ENCODE data around the gene TRAK1.

DNA sequence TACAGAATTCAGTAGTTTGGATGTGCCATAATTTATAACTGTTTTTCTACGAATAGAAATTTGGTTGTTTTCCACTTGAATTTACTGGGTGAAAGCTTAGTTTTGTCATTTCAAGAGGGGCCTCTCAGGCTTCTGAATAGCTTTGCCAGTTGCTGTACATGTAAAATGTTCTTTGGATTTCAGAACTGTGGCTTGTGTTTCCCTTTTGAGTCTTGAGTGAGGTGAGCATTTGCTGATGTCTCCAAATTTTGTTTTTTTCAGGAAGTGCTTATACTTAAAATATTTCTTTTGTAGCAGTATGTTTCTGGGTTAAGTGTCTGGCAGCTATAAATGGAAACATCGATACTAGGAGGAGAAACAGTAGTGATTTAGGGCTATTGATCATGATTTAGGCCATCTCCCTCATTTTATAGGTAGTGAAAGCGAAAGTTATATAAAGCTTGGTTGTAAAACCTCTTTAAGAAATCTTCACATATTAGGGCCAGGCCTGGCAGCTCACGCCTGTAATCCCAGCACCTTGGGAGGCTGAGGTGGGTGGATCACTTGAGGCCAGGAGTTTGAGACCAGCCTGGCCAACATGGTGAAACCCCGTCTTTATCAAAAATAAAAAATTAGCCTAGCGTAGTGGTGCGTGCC lies 9.2 kb upstream of the TRAK1 start:
- TF ChIP-seq, protein P1, sequence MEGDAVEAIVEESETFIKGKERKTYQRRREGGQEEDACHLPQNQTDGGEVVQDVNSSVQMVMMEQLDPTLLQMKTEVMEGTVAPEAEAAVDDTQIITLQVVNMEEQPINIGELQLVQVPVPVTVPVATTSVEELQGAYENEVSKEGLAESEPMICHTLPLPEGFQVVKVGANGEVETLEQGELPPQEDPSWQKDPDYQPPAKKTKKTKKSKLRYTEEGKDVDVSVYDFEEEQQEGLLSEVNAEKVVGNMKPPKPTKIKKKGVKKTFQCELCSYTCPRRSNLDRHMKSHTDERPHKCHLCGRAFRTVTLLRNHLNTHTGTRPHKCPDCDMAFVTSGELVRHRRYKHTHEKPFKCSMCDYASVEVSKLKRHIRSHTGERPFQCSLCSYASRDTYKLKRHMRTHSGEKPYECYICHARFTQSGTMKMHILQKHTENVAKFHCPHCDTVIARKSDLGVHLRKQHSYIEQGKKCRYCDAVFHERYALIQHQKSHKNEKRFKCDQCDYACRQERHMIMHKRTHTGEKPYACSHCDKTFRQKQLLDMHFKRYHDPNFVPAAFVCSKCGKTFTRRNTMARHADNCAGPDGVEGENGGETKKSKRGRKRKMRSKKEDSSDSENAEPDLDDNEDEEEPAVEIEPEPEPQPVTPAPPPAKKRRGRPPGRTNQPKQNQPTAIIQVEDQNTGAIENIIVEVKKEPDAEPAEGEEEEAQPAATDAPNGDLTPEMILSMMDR (IDR thresholded peaks at IDR 0.05), result no peak
- no peak for TF ChIP-seq E2F4 (CRISPR knock-in tag; IDR thresholded peaks at IDR 0.05; ENCODE audit: borderline replicate concordance, low read depth)
- TF ChIP-seq GABPB1 (CRISPR knock-in tag; IDR thresholded peaks at IDR 0.05), result no peak
- TF ChIP-seq FOXK1 (CRISPR knock-in tag; IDR thresholded peaks at IDR 0.05), result no peak
- TF ChIP-seq SMAD4 (CRISPR knock-in tag; IDR thresholded peaks at IDR 0.05), result no peak
- no peak for TF ChIP-seq TP53 (CRISPR knock-in tag; IDR thresholded peaks at IDR 0.05)
- no peak for TF ChIP-seq TEAD4 (CRISPR knock-in tag; IDR thresholded peaks at IDR 0.05)
- TF ChIP-seq ZNF138 (CRISPR knock-in tag; conservative IDR thresholded peaks at IDR 0.05), result no peak
- no peak for TF ChIP-seq PRDM15 (CRISPR knock-in tag; IDR thresholded peaks at IDR 0.05)
- no peak for TF ChIP-seq JAZF1 (CRISPR knock-in tag; IDR thresholded peaks at IDR 0.05)
- no peak for TF ChIP-seq E2F5 (CRISPR knock-in tag; IDR thresholded peaks at IDR 0.05)
- no peak for TF ChIP-seq ELF4 (CRISPR knock-in tag; IDR thresholded peaks at IDR 0.05; ENCODE audit: low read depth)
